Testis (tissue), 2 donors: ENCODE data around the gene SEPTIN6.

ENCODE experiments used
- POLR2A ChIP-seq: fragments of 450-650 bp; IDR thresholded peaks from one replicate; pipeline ENCODE4 v1.6.1; 2017; ENCODE audit warnings: antibody characterized with exemption, mild to moderate bottlenecking, moderate library complexity
- TF ChIP-seq, protein P1 (sequence below), 3 experiments: fragments of 450-650 bp in 2 of 3; fragments of 200-600 bp in 1 of 3; sonication (generic) in 1 of 3; IDR thresholded peaks; one replicate each; pipeline ENCODE4 v1.5.1; 2016 to 2019; ENCODE audit warnings: antibody characterized with exemption in 3 of 3, mild to moderate bottlenecking in 2 of 3, moderate library complexity in 1 of 3

- TF ChIP-seq, protein P1, sequence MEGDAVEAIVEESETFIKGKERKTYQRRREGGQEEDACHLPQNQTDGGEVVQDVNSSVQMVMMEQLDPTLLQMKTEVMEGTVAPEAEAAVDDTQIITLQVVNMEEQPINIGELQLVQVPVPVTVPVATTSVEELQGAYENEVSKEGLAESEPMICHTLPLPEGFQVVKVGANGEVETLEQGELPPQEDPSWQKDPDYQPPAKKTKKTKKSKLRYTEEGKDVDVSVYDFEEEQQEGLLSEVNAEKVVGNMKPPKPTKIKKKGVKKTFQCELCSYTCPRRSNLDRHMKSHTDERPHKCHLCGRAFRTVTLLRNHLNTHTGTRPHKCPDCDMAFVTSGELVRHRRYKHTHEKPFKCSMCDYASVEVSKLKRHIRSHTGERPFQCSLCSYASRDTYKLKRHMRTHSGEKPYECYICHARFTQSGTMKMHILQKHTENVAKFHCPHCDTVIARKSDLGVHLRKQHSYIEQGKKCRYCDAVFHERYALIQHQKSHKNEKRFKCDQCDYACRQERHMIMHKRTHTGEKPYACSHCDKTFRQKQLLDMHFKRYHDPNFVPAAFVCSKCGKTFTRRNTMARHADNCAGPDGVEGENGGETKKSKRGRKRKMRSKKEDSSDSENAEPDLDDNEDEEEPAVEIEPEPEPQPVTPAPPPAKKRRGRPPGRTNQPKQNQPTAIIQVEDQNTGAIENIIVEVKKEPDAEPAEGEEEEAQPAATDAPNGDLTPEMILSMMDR (IDR thresholded peaks at IDR 0.05) = no peak
- no peak for TF ChIP-seq POLR2A
Measured at GRCh38 chrX:119709630-119710029, 16.7 kb upstream of the SEPTIN6 start.
